Stimulated activated CD8-positive, alpha-beta memory T cell treated with anti-CD3 and anti-CD28 coated beads, Interleukin-7, amount 100 ng/mL, for 48 hours (primary cell): Measurements from ENCODE around the gene RNASE9.
"Not testable (repeated sequence)": the region's sequence is repeated elsewhere in the genome, so short reads cannot be mapped to it uniquely, and the experiment has no call there.

Source experiments
- DNase-seq, 2 donors: peaks; one replicate each; pipeline ENCODE4 v3.0.0-alpha.2; 2020; ENCODE audit warnings: low read depth in 1 of 2; ENCODE audit errors: extremely low read depth in 1 of 2

Gene RNASE9

GRCh38 chr14:20560961-20561360 lies at the start of gene RNASE9:
Gene RNASE9, minus strand, starts transcription at chr14:20561047.
- DNase-seq = no peak

DNA sequence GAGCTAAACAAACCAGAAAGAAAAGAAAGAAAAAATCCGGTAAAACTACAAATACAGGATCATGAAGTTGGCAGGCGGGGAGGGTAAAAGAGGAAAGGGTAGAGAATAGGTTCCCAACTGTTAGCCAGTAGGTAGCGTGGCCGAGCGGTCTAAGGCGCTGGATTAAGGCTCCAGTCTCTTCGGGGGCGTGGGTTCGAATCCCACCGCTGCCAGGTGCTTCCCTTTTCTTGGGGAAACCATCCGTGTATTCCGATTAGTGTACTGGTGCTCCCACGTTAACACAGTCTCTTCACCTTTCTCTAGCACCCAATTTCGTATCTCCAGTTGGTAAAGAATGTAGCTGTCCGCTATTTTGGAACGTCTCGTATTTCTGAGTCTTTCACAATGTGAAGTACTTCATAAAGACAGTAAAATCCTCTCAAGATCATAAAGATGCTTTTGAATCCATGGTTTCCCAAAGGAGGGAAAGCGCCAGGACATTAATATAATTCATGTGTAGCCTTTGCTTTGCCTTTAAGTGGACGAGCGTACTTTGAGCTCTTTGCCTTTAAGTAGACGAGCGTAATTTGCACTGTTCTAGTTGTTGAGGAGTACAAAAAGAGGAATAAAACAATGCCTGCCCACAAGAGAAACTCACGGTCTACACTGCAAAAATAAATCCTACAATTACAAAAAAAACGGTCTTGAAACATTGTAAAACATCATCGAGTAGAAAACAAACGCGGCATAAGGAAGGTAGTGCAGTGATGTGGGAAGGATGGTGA lies 49.3 kb upstream of the RNASE9 start:
- peak in 1 of 2 donors; percentile 69 for DNase-seq

GRCh38 chr14:20609215-20610001 lies 48.6 kb upstream of the RNASE9 start:
- DNase-seq = no peak

GRCh38 chr14:20608383-20609110 lies 47.7 kb upstream of the RNASE9 start:
- DNase-seq = no peak

DNA sequence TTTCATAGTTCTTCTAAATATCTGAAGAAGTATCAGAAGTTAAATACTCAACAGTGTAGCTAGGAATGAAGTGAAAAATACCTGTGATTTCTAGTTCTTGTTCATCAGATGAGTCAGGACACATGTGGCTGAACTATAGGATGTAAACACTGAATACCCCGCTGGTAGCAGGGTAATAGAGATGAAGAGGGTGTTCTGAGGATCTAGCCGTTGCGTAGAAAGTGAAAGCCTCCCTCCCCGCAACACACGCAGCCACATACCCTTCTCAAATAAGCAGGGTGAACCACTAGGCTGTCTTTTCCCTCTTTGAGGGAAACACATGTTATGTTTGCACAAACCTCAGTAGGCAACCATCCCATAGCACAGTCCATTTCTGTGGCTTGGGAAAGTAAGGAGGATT lies 46.8 kb upstream of the RNASE9 start:
- DNase-seq = no peak

DNA sequence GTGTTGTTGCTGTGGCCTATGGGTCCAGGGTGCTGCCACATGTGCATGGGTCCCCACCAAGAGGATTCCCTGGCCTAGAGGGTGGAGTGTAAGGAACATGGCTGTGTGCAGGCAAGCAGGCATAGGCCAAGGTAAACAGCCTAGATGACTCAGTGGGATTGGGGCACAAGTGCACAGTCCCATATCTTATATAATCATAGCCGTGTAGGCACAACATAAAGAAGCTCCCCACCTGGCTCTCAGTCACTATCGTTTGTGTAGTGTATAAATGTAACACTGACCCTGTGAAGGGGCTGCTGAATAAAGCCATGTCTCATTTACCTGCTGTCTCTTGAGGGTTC lies 46.0 kb upstream of the RNASE9 start:
- no peak for DNase-seq

- no peak for DNase-seq
Measured at GRCh38 chr14:20606190-20606901, 45.5 kb upstream of the RNASE9 start.

- no peak for DNase-seq
Measured at GRCh38 chr14:20603813-20604690, 43.2 kb upstream of the RNASE9 start.

DNA sequence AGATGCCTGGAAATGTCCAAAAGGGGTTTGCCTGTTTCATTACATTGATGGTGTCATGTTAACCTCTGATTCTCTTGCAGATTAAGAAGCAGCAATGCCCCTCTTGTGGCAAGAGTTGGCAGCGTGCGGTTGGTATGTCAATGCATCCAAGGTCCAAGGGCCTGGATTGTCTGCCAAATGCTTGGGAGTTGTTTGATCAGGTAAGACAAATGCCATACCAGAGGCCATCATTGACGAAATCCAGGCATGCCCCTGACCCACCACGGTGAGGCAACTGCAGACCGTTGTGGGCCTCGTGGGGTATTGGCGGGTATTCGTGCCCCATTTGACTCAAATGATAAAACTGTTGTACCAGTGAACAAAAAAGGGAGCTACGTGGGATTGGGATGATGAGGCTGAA lies 41.7 kb upstream of the RNASE9 start:
- no peak for DNase-seq

GRCh38 chr14:20601522-20601921 lies 40.7 kb upstream of the RNASE9 start:
- no peak for DNase-seq

DNA sequence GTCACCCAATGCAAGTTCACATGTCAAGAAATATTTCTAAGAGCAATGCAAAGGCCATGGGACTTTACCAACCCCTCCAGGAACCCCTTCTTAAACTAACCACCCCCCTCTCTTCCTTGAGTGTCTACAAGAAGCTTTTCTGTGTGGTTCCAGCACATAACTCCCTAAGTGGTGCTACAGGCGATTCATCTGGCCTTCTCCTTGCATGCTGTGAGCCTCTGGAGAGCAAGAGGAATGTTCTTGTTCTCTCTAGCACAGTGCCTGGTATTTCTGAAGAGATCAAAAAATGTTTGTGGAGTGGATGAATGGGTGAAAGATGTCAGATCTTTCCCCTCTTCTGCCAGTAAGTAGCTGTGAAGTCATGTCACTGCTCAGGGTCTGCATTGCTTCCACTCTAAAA lies 36.3 kb upstream of the RNASE9 start:
- no peak for DNase-seq

GRCh38 chr14:20595726-20596125 lies 34.9 kb upstream of the RNASE9 start:
- DNase-seq = not testable (repeated sequence)

- DNase-seq = no peak
Measured at GRCh38 chr14:20592574-20592973, 31.7 kb upstream of the RNASE9 start.

GRCh38 chr14:20591235-20591634 lies 30.4 kb upstream of the RNASE9 start, which contains the start of gene RNASE12:
Gene RNASE12, minus strand, starts transcription at chr14:20591376. Its CDS starts 653 bp downstream, at chr14:20590723.
- DNase-seq = no peak

GRCh38 chr14:20587489-20588154 lies 26.8 kb upstream of the RNASE9 start, which contains the start of gene RNASE11:
Gene RNASE11, minus strand, starts transcription at chr14:20588001.
- DNase-seq = no peak

GRCh38 chr14:20583908-20584307 lies 23.1 kb upstream of the RNASE9 start:
- no peak for DNase-seq

- no peak for DNase-seq
Measured at GRCh38 chr14:20583142-20583541, 22.3 kb upstream of the RNASE9 start.

- DNase-seq = no peak
Measured at GRCh38 chr14:20580242-20580641, 19.4 kb upstream of the RNASE9 start.

GRCh38 chr14:20578784-20579502 lies 18.1 kb upstream of the RNASE9 start:
- no peak for DNase-seq
